HepG2 (cell line): ENCODE measurements around the gene PHF13. TPM values are rescaled to one million over a fixed set of nuclear protein-coding genes. Genes with fewer than 3 reads are reported as not detected.

ENCODE experiments used
- AGO1 ChIP-seq: fragments of 200-400 bp; formaldehyde crosslinking; IDR thresholded peaks from 2 replicates; pipeline ENCODE4 v1.6.1; 2017; ENCODE audit warnings: mild to moderate bottlenecking, low read depth, low read length, moderate library complexity; ENCODE audit not compliant: poor library complexity, severe bottlenecking
- ETS1 ChIP-seq: sonication (generic); formaldehyde crosslinking; IDR thresholded peaks from 2 replicates; pipeline ENCODE4 v1.4.0; 2020; ENCODE audit warnings: missing genetic modification reagents
- ETV6 ChIP-seq: sonication (generic); formaldehyde crosslinking; conservative IDR thresholded peaks from 2 replicates; pipeline ENCODE4 v1.4.0; 2020; ENCODE audit warnings: missing genetic modification reagents
- HCFC1 ChIP-seq: fragments of 150-350 bp; IDR thresholded peaks from 2 replicates; pipeline ENCODE4 v1.6.1; 2014; ENCODE audit warnings: low read depth, low read length
- HNRNPL ChIP-seq: fragments of 200-400 bp; formaldehyde crosslinking; IDR thresholded peaks from 2 replicates; pipeline ENCODE4 v1.6.1; 2017; ENCODE audit warnings: mild to moderate bottlenecking, low read depth, low read length
- KMT2B ChIP-seq: IDR thresholded peaks from 2 replicates; pipeline ENCODE4 v1.6.1; 2016; ENCODE audit warnings: missing genetic modification reagents, missing compliant biosample characterization
- NAIF1 ChIP-seq: sonication (generic); formaldehyde crosslinking; IDR thresholded peaks from 2 replicates; pipeline ENCODE4 v1.5.0; 2020; ENCODE audit warnings: mild to moderate bottlenecking, missing genetic modification reagents, borderline replicate concordance
- NFYB ChIP-seq: sonication (generic); formaldehyde crosslinking; IDR thresholded peaks from 2 replicates; pipeline ENCODE4 v1.4.0; 2020; ENCODE audit warnings: missing genetic modification reagents
- SOX13 ChIP-seq, 3 experiments: fragments of 450-650 bp in 1 of 3; sonication (generic) in 1 of 3; formaldehyde crosslinking in 1 of 3; IDR thresholded peaks in 2 of 3; conservative IDR thresholded peaks in 1 of 3; 2 replicates each; pipeline versions ENCODE4 v1.5.0 to v1.6.1; 2016 to 2020; ENCODE audit warnings: antibody characterized with exemption in 1 of 3, mild to moderate bottlenecking in 1 of 3, missing compliant biosample characterization in 1 of 3, missing genetic modification reagents in 1 of 3, moderate library complexity in 1 of 3
- ZNF317 ChIP-seq: sonication (generic); formaldehyde crosslinking; IDR thresholded peaks from 2 replicates; pipeline ENCODE4 v1.5.0; 2020; ENCODE audit warnings: mild to moderate bottlenecking, missing genetic modification reagents
- ZNF607 ChIP-seq: sonication (generic); formaldehyde crosslinking; IDR thresholded peaks from 2 replicates; pipeline ENCODE4 v1.5.1; 2020; ENCODE audit warnings: missing genetic modification reagents, mild to moderate bottlenecking, borderline replicate concordance
- ZNF646 ChIP-seq: sonication (generic); formaldehyde crosslinking; IDR thresholded peaks from 2 replicates; pipeline ENCODE4 v1.9.0; 2021; ENCODE audit warnings: mild to moderate bottlenecking, missing genetic modification reagents
- ZNF652 ChIP-seq: IDR thresholded peaks from 2 replicates; pipeline ENCODE4 v1.6.1; 2016; ENCODE audit warnings: low read depth, borderline replicate concordance
- polyA plus RNA-seq, 8 experiments: library from polyadenylated mRNA; depleted of rRNA in 3 of 8; stranded (reverse) in 7 of 8; unstranded in 1 of 8; fragments of >200 nt; fragmentation: Illumina TruSeq in 4 of 8; extraction: Trizol in 4 of 8; gene quantifications; 2 replicates each; pipeline versions ENCODE4 v1.2.1 to v1.2.3, GENCODE V29; 2011 to 2016; ENCODE audit warnings: low read depth in 4 of 8, missing spikeins in 1 of 8, mixed read lengths in 1 of 8; ENCODE audit not compliant: insufficient read depth in 1 of 8
- total RNA-seq, 5 experiments: library from RNA; depleted of rRNA; stranded (reverse); fragments of >200 nt; fragmentation: Illumina TruSeq; extraction: Trizol; gene quantifications; 2 replicates each; pipeline ENCODE4 v1.2.3, GENCODE V29; 2016; ENCODE audit warnings: low read depth in 1 of 5
- TF ChIP-seq, protein P1 (sequence below): IDR thresholded peaks from 2 replicates; pipeline ENCODE4 v1.6.1; 2016; ENCODE audit warnings: missing compliant biosample characterization, missing genetic modification reagents, borderline replicate concordance
- TF ChIP-seq, protein P2 (sequence below): IDR thresholded peaks from 2 replicates; pipeline ENCODE4 v1.6.1; 2016
- TF ChIP-seq, protein P3 (sequence below): IDR thresholded peaks from 2 replicates; pipeline ENCODE4 v1.6.1; 2016; ENCODE audit warnings: mild to moderate bottlenecking

PHF13 gene
- total and polyA plus RNA-seq, 2 of the 13 experiments (the other 11 are each of a cell fraction or from before 2014, with no cell fraction given) = 4.7 to 7.4 TPM

GRCh38 chr1:6603915-6604558, 9.5 kb upstream of the PHF13 start (continued):
- TF ChIP-seq NAIF1 (CRISPR knock-in tag) (peak; percentile 84; the same call in 1 of the 2 replicates), ETS1 (CRISPR knock-in tag) (no peak), ZNF652 (CRISPR knock-in tag) (peak; percentile 77), AGO1 (no peak), ZNF646 (CRISPR knock-in tag) (no peak), ETV6 (CRISPR knock-in tag) (peak; percentile 79), ZNF607 (CRISPR knock-in tag) (peak; percentile 79; the same call in 1 of the 2 replicates), SOX13 (IDR thresholded peaks at IDR 0.05) (no peak), SOX13 (CRISPR knock-in tag; conservative IDR thresholded peaks at IDR 0.05 in 1 of 2, IDR thresholded peaks at IDR 0.05 in 1 of 2) (peak in 1 of 2 experiments; percentile 59; a peak in 2 of 4 replicates), ZNF317 (no peak; the same call in 1 of the 2 replicates), KMT2B (CRISPR knock-in tag) (0 out of 2 replicates have a peak, but pooled peaks have one; percentile 22), NFYB (CRISPR knock-in tag) (peak; percentile 55), HNRNPL (no peak), HCFC1 (peak; percentile 13; the same call in 1 of the 2 replicates)
- TF ChIP-seq, protein P1, sequence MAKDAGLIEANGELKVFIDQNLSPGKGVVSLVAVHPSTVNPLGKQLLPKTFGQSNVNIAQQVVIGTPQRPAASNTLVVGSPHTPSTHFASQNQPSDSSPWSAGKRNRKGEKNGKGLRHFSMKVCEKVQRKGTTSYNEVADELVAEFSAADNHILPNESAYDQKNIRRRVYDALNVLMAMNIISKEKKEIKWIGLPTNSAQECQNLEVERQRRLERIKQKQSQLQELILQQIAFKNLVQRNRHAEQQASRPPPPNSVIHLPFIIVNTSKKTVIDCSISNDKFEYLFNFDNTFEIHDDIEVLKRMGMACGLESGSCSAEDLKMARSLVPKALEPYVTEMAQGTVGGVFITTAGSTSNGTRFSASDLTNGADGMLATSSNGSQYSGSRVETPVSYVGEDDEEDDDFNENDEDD = peak; percentile 70; the same call in 1 of the 2 replicates
- TF ChIP-seq, protein P2, sequence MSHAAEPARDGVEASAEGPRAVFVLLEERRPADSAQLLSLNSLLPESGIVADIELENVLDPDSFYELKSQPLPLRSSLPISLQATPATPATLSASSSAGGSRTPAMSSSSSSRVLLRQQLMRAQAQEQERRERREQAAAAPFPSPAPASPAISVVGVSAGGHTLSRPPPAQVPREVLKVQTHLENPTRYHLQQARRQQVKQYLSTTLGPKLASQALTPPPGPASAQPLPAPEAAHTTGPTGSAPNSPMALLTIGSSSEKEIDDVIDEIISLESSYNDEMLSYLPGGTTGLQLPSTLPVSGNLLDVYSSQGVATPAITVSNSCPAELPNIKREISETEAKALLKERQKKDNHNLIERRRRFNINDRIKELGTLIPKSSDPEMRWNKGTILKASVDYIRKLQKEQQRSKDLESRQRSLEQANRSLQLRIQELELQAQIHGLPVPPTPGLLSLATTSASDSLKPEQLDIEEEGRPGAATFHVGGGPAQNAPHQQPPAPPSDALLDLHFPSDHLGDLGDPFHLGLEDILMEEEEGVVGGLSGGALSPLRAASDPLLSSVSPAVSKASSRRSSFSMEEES (CRISPR knock-in tag) = peak; percentile 22; the same call in 1 of the 2 replicates
- TF ChIP-seq, protein P3, sequence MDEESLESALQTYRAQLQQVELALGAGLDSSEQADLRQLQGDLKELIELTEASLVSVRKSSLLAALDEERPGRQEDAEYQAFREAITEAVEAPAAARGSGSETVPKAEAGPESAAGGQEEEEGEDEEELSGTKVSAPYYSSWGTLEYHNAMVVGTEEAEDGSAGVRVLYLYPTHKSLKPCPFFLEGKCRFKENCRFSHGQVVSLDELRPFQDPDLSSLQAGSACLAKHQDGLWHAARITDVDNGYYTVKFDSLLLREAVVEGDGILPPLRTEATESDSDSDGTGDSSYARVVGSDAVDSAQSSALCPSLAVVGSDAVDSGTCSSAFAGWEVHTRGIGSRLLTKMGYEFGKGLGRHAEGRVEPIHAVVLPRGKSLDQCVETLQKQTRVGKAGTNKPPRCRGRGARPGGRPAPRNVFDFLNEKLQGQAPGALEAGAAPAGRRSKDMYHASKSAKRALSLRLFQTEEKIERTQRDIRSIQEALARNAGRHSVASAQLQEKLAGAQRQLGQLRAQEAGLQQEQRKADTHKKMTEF (CRISPR knock-in tag) = peak; percentile 89
